HG03521 (cell line): ENCODE measurements around the gene LKAAEAR1.
"Not testable (repeated sequence)": the region's sequence is repeated elsewhere in the genome, so short reads cannot be mapped to it uniquely, and the experiment has no call there.

ENCODE experiments used
- ATAC-seq: cut with Tn5 transposase; IDR thresholded peaks from one replicate; pipeline ENCODE4 v1.9.1; 2021; ENCODE audit warnings: mild to moderate bottlenecking, moderate library complexity; ENCODE audit not compliant: unreplicated experiment

The LKAAEAR1 gene

GRCh38 chr20:64099086-64099786 is 15.0 kb upstream of the LKAAEAR1 start:
- no peak for ATAC-seq

DNA sequence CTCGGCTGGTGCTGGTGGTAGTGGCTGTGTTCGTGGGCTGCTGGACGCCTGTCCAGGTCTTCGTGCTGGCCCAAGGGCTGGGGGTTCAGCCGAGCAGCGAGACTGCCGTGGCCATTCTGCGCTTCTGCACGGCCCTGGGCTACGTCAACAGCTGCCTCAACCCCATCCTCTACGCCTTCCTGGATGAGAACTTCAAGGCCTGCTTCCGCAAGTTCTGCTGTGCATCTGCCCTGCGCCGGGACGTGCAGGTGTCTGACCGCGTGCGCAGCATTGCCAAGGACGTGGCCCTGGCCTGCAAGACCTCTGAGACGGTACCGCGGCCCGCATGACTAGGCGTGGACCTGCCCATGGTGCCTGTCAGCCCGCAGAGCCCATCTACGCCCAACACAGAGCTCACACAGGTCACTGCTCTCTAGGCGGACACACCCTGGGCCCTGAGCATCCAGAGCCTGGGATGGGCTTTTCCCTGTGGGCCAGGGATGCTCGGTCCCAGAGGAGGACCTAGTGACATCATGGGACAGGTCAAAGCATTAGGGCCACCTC is 14.3 kb upstream of the LKAAEAR1 start:
- ATAC-seq = no peak

GRCh38 chr20:64096535-64096934 is 12.3 kb upstream of the LKAAEAR1 start:
- no peak for ATAC-seq

DNA sequence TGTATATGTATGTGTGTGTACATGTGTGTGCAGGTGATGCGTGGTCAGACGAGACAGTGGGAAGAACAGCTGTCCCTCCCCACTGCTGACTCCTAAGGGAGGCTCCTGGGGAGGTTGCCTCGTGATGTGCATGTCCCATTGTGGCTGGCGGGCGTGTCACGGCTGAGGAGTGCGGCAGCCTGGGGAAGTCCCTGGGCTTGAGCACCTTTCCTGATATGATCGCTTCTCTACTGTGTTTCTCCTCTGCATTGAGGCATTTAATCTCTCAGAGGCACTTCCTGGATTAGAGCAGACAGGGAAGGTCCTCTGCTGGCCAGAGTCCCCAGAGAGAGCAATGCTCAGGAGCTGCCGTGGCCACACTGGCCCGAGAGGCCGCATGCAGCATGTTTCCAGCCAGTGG is 11.7 kb upstream of the LKAAEAR1 start:
- no peak for ATAC-seq

DNA sequence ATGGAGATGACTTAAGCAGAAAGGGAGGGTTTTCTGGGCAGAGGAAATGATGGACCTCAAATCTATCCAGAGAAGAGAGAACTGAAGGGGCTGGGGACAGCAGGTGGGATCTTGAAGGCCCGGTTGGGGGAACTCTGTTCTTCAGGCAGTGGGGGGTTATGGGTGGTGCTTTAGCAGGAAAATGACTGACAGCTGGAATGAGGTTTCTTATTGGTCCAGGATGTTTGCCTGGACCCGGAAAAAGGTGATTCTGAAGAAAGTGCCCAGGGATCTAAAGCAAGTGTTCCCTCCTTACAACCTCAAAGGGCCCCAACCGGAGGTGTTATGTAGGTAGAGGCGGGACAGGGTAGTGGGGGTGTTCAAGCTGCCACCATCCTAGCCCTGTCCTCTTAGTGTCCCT is 11.3 kb upstream of the LKAAEAR1 start:
- no peak for ATAC-seq

DNA sequence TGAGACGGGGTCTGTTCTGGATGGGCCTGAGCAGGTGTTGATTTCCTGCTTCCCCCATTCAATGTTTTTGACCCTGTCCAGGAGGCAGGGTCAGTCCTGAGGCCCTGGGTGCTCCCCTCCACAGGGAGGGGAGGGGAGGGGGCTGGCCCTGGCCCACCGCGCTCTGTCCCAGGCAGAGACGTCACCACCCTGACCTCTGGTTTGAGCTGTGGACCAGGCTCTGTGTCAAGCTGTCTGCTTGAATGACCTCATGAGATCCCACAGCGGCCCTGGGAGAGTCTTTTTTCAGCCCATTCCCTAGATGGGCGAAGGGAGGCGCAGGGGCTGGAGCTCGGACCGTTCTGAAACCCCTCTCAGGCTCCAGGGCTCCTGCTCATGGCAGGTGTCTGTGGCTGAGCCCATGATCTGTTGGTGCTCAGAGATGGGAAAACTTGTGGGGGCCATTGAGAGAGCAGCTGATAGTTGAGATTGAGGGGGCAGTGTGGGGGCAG is 8.9 kb upstream of the LKAAEAR1 start:
- no peak for ATAC-seq

DNA sequence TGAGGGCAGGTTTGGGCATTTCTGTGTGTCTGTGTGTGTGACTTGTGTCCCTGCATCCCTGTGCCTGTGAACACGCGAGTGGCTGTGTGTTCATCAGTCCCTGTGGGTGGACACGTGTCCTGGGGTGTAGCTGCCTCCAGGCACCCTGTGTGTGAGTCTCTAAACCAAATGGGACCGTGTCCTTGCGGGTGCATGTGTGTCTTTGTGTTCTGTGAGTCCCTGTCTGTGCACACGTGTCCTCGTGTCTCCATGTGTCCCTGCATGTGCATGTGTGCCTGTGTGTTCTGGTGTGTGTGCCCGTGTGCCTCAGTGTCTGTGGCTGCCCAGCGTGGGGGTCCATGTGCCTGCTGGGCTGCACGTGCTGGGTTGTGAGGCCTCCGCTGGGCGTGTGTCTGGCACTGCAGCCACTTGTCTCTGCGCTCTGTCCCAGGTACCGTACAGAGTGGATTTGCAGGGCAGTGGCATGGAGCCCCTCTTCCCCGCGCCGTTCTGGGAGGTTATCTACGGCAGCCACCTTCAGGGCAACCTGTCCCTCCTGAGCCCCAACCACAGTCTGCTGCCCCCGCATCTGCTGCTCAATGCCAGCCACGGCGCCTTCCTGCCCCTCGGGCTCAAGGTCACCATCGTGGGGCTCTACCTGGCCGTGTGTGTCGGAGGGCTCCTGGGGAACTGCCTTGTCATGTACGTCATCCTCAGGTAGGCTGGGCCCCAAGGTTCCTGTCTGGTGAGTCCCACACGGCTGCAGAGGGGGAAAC is 8.2 kb upstream of the LKAAEAR1 start:
- ATAC-seq = no peak

- no peak for ATAC-seq
These were observed 7.6 kb upstream of the LKAAEAR1 start for GRCh38 chr20:64091770-64092169.

- ATAC-seq = no peak
These were observed 7.1 kb upstream of the LKAAEAR1 start for GRCh38 chr20:64091340-64091739.

DNA sequence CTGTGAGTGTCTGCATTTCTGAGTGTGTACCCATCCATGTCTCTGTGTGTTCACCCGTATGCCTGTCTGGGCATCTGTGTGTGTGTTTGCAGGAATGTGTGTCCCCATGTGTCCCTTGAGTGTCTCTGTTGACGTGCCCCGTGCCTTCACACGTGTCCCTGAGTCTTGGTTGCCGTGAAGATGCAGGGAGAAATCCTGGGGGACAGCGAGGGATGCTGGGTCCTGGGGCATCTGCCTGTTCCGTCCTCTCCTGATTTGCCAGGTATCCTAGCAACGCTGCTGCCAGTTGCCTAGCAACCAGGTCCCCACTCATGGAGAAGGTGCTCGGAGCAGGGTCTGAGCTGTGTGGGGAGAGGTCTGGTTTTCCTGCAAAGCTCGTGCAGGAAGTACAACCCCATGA is 6.0 kb upstream of the LKAAEAR1 start:
- no peak for ATAC-seq

- not testable (repeated sequence) for ATAC-seq
These were observed 4.4 kb upstream of the LKAAEAR1 start for GRCh38 chr20:64088586-64088985.

- ATAC-seq = not testable (repeated sequence)
These were observed 3.1 kb upstream of the LKAAEAR1 start for GRCh38 chr20:64087226-64087825.

DNA sequence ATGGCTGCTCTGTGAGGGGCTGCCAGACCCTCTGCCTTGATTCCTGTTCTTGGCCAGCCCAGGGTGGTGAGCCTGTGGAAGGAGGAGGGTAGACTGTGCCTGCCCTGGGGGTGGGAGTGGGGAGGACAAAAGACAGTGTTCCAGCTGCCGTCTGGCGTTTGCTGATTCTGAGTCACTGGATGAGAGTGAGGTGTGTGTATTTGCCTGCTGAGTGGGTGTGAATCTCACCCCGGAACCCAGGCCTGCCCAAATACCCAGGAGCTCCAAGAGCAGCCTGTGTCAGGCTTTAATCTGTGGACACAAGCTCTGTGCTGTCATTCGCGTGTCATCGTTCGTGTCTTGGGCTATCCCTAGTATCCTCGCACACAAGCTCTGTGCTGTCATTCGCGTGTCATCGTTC is 2.6 kb upstream of the LKAAEAR1 start:
- ATAC-seq = no peak

DNA sequence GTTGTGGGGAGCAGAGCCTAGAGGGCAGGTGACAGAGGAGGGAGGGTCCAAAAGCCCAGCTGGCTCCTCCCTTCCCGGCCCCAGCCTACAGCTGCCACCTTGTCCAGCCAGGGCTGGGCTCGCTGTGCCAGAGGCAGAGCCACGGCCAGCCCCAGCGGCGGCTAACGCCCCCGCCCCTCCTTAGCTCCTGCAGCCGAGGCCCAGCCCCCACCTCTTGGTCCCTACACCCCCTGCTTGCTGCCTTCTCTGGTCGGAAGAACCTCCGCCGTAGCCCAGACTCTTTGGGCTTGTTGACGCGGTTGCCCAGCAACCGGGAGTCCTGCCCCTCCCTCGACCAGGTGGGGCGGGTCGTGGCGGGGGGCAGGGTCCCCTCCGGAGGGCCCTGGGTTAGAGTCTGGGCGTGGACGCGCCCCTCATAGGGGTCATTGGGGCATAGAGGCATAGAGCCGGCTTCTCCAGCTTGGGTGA is 521 bp upstream of the LKAAEAR1 start:
- ATAC-seq = no peak

- ATAC-seq = no peak
These were observed 807 bp downstream of the LKAAEAR1 start for GRCh38 chr20:64083378-64083803.

DNA sequence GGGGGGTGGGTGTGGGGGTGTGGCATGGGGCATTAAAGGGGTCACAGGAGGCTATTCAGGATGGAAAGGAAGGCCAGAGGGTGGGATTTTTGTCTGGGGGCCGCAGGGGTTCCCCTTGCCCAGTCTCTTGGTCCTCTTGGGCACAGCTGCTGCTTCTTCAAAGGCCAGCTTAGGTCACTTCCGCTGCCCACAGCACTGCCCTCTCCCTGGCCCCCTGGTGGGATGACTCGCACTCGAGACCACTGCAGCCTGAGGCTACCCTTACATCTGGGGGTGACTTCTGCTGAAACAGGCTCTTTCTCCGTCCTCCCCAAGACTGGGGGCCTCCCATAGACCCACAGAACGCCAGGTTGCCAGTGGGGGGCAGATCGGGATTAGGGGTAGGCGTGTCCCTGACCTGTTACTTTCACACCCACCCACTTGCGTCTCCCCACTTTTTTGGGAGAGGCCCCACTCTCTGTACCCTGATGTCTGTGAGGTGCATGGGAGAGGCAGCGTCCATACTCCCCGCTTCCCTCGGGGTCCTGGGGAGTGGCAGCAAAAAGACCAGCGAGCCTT is 1.3 kb downstream of the LKAAEAR1 start:
- ATAC-seq = no peak

- ATAC-seq = no peak
These were observed 2.0 kb downstream of the LKAAEAR1 start for GRCh38 chr20:64082126-64082731.

GRCh38 chr20:64081624-64081964 is 2.6 kb downstream of the LKAAEAR1 start:
- no peak for ATAC-seq

GRCh38 chr20:64080813-64081623 is 3.2 kb downstream of the LKAAEAR1 start:
- no peak for ATAC-seq
